ENCODE data around the gene CHPT1. TPM values are rescaled to one million over a fixed set of nuclear protein-coding genes. Genes with fewer than 3 reads are reported as not detected.

Gene CHPT1
- total and polyA plus RNA-seq, 10 donors = 26.8 to 115 (median 45.3) TPM

GRCh38 chr12:101759396-101760047 is 62.1 kb downstream of the CHPT1 start:
- H3K9me3 ChIP-seq = no peaks in the 10 kb centered on the region
- no peak for DNase-seq
- intact Hi-C loops (cut with DNase I; ENCODE audit: low total_unique reads) = loop anchor here (10.0 kb wide), 2 partner anchors 195 to 345 kb away; no protein-coding TSS in a partner anchor
- peaks cover 0 to 77% (median 20%) of the 10 kb centered on the region in 6 donors for H3K36me3 ChIP-seq
- peaks cover 0 to 49% (median 11%) of the 10 kb centered on the region in 6 donors for H3K4me1 ChIP-seq
- 62 to 73% (median 64%) methylated on average over 5 of the region's 5 CpGs for WGBS, 5 donors
- TF ChIP-seq POLR2A (IDR thresholded peaks at IDR 0.05) = no peak
- no peak for TF ChIP-seq POLR2AphosphoS5 (IDR thresholded peaks at IDR 0.05)
- TF ChIP-seq CTCF (IDR thresholded peaks at IDR 0.05 in 8 of 11, conservative IDR thresholded peaks at IDR 0.05 in 3 of 11) = peak; percentile 51 to 78 (median 72)
- no peak overlapping the region for H3K27ac ChIP-seq
- no peaks in the 10 kb centered on the region for H3K27me3 ChIP-seq (replicated peaks in 1 of 7)
- H3K4me3 ChIP-seq = no peak overlapping the region

- no peaks in the 10 kb centered on the region for H3K9me3 ChIP-seq
- H3K36me3 ChIP-seq = peaks cover 0 to 77% (median 19%) of the 10 kb centered on the region in 6 donors
- H3K4me3 ChIP-seq = no peak overlapping the region
- peaks cover 0 to 52% (median 11%) of the 10 kb centered on the region in 6 donors for H3K4me1 ChIP-seq
- WGBS, 5 donors = 59 to 76% (median 64%) methylated on average over 5 of the region's 5 CpGs
- H3K27me3 ChIP-seq (replicated peaks in 1 of 7) = no peaks in the 10 kb centered on the region
- TF ChIP-seq CTCF (IDR thresholded peaks at IDR 0.05 in 8 of 11, conservative IDR thresholded peaks at IDR 0.05 in 3 of 11) (no peak), POLR2AphosphoS5 (IDR thresholded peaks at IDR 0.05) (no peak), POLR2A (IDR thresholded peaks at IDR 0.05) (no peak)
- intact Hi-C loops (cut with DNase I; ENCODE audit: low total_unique reads) = loop anchor here (10.0 kb wide), 2 partner anchors 197 to 347 kb away; no protein-coding TSS in a partner anchor
- peak overlapping the region in 3 of 8 donors; percentile 1 to 42 (median 4) for H3K27ac ChIP-seq
- no peak for DNase-seq
Measured at GRCh38 chr12:101761350-101761749, 63.9 kb downstream of the CHPT1 start.

- DNase-seq = no peak
- WGBS, 5 donors = 89 to 93% (median 92%) methylated on average over 4 of the region's 4 CpGs
- Histone ChIP-seq H3K27ac (peak overlapping the region in 2 of 8 donors; percentile 4 to 42), H3K4me1 (peaks cover 0 to 52% (median 11%) of the 10 kb centered on the region in 6 donors), H3K4me3 (no peak overlapping the region), H3K9me3 (no peaks in the 10 kb centered on the region), H3K27me3 (replicated peaks in 1 of 7) (no peaks in the 10 kb centered on the region), H3K36me3 (peaks cover 0 to 77% (median 19%) of the 10 kb centered on the region in 6 donors)
- intact Hi-C loops (cut with DNase I; ENCODE audit: low total_unique reads) = loop anchor here (10.0 kb wide), 2 partner anchors 197 to 347 kb away; no protein-coding TSS in a partner anchor
- TF ChIP-seq CTCF (IDR thresholded peaks at IDR 0.05 in 8 of 11, conservative IDR thresholded peaks at IDR 0.05 in 3 of 11) (no peak), POLR2A (IDR thresholded peaks at IDR 0.05) (no peak), POLR2AphosphoS5 (IDR thresholded peaks at IDR 0.05) (no peak)
Measured at GRCh38 chr12:101761781-101762180, 64.3 kb downstream of the CHPT1 start.

GRCh38 chr12:101763246-101763931 is 65.9 kb downstream of the CHPT1 start:
- Histone ChIP-seq H3K27me3 (replicated peaks in 1 of 7) (no peaks in the 10 kb centered on the region), H3K4me3 (no peak overlapping the region), H3K27ac (peak overlapping the region in 6 of 8 donors; percentile 1 to 68 (median 51)), H3K36me3 (peaks cover 0 to 77% (median 24%) of the 10 kb centered on the region in 6 donors), H3K4me1 (peaks cover 0 to 52% (median 11%) of the 10 kb centered on the region in 6 donors), H3K9me3 (no peaks in the 10 kb centered on the region)
- intact Hi-C loops (cut with DNase I; ENCODE audit: low total_unique reads) = loop anchor here (10.0 kb wide), 2 partner anchors 199 to 349 kb away; no protein-coding TSS in a partner anchor
- TF ChIP-seq POLR2A (IDR thresholded peaks at IDR 0.05) = no peak
- TF ChIP-seq POLR2AphosphoS5 (IDR thresholded peaks at IDR 0.05) = peak in 1 of 3 donors; percentile 30
- TF ChIP-seq CTCF (IDR thresholded peaks at IDR 0.05 in 8 of 11, conservative IDR thresholded peaks at IDR 0.05 in 3 of 11) = no peak
- 62 to 68% (median 66%) methylated on average over 6 of the region's 6 CpGs for WGBS, 5 donors
- no peak for DNase-seq

Measured in spleen (tissue), 11 donors.